Activated B cell treated with CpG ODN at 0.5 μM for 24 hours (primary cell): ENCODE measurements around the gene FBXL13. TPM values are rescaled to one million over a fixed set of nuclear protein-coding genes. Genes with fewer than 3 reads are reported as not detected.

ENCODE experiments used
- ATAC-seq: fragments of 200-7000 bp; cut with Tn5 transposase; one replicate; pipeline ENCODE4 v1.10.0; 2021; ENCODE audit warnings: low read depth, mild to moderate bottlenecking, moderate library complexity
- CTCF ChIA-PET: fragments of 350-600 bp; sonication (Branson Sonifier 250); formaldehyde crosslinking; loops from one replicate; lab custom pipeline; 2021; ENCODE audit warnings: antibody characterized with exemption; lab: Charles Lee
- POLR2A ChIA-PET: fragments of 350-600 bp; sonication (Branson Sonifier 250); formaldehyde crosslinking; loops from one replicate; lab custom pipeline; 2021; ENCODE audit warnings: antibody characterized with exemption; lab: Charles Lee
- DNase-seq: peaks from one replicate; pipeline ENCODE4 v3.0.0; 2022
- H3K27ac Mint-ChIP-seq: one replicate; pipeline ENCODE4 v1.8.0; 2020; ENCODE audit warnings: mixed read lengths
- H3K27me3 Mint-ChIP-seq: one replicate; pipeline ENCODE4 v1.8.0; 2021; ENCODE audit warnings: mixed read lengths
- H3K36me3 Mint-ChIP-seq: one replicate; pipeline ENCODE4 v1.8.0; 2021; ENCODE audit warnings: low read depth, mixed read lengths
- H3K4me1 Mint-ChIP-seq: one replicate; pipeline ENCODE4 v1.8.0; 2021; ENCODE audit warnings: mixed read lengths
- H3K4me3 Mint-ChIP-seq: one replicate; pipeline ENCODE4 v1.8.0; 2020; ENCODE audit warnings: mild to moderate bottlenecking, mixed read lengths
- H3K9me3 Mint-ChIP-seq: one replicate; pipeline ENCODE4 v1.8.0; 2020; ENCODE audit warnings: mixed read lengths
- CTCF ChIP-seq: fragments of 200-600 bp; IDR thresholded peaks from one replicate; pipeline ENCODE4 v1.8.0; 2022; ENCODE audit warnings: antibody characterized with exemption, mild to moderate bottlenecking
- intact Hi-C: fragments of 100-400 bp; cut with micrococcal nuclease; formaldehyde crosslinking; loops from one replicate; pipeline ENCODE4 v1.15.1; 2024
- total RNA-seq: library from RNA; stranded (reverse); gene quantifications from 2 replicates; pipeline ENCODE4 v1.2.3, GENCODE V29; 2022

The FBXL13 gene
- total RNA-seq, 1 donor from 2014 or later: 2.9 TPM

- Mint-ChIP-seq H3K36me3 (no peaks in the 10 kb centered on the region), H3K9me3 (no peaks in the 10 kb centered on the region), H3K27me3 (no peaks in the 10 kb centered on the region), H3K4me1 (no peaks in the 10 kb centered on the region), H3K27ac (no peak overlapping the region), H3K4me3 (no peak overlapping the region)
- ATAC-seq: no peak
- ChIA-PET CTCF (no interaction called here), POLR2A (no interaction called here)
- intact Hi-C loops: no loop called here
- TF ChIP-seq CTCF: no peak
- no peak for DNase-seq
Observed at GRCh38 chr7:102883098-102883860, 191.3 kb downstream of the FBXL13 start.

DNA sequence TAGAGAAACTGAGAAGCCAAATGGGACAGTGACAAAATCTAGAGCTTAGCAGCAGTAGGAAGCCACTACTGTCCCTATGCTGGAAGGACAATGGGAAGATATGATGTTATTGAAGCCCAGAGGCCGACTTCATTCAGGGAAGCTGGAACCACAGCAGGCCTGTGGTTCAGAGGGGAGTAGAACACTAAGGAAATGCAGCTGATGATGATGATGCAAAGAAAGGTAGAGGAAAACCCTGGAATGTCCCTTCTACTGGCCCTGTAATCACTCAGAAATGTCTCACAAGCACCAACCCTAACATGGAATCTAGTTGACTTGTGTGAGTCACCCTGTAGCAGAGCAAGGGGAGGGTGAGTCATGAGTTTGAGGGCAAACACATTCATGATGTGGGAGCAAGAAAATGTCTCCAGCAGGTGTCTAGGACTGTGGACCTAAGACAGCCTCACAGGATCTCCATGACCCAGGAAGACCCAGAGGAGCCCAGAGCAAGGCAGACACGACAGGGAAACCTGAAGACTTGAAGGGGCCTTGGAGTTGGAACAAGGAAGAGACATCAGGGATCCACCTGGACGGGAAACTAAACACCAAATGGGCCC lies 198.8 kb downstream of the FBXL13 start:
- TF ChIP-seq CTCF: no peak
- ATAC-seq (no peak), DNase-seq (no peak)
- Mint-ChIP-seq H3K4me1 (no peaks in the 10 kb centered on the region), H3K27ac (no peak overlapping the region), H3K9me3 (no peaks in the 10 kb centered on the region), H3K36me3 (no peaks in the 10 kb centered on the region), H3K27me3 (no peaks in the 10 kb centered on the region), H3K4me3 (no peak overlapping the region)
- intact Hi-C loops: no loop called here
- CTCF ChIA-PET: no interaction called here
- POLR2A ChIA-PET: no interaction called here

DNA sequence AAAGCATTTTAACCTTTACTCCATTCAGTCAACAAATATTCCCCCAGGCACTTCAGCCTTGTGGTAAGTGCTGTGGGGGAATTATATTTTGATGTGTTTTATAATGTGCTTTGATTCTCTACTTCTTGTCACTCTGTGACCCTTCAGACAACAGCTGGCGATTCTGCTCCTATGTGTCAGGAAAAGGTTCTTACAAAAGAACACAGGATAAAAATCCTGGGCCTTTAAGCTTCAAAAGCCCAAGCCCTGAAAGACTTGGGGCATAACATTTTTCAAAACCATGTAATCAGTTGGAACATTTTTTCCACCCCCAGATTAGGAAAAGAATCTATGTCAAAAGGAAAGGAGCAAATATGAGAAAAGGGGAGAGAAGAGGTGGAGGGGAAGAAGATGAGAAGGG lies 199.6 kb downstream of the FBXL13 start:
- intact Hi-C loops: no loop called here
- no peaks in the 10 kb centered on the region for H3K9me3 Mint-ChIP-seq
- H3K36me3 Mint-ChIP-seq: no peaks in the 10 kb centered on the region
- no peaks in the 10 kb centered on the region for H3K4me1 Mint-ChIP-seq
- H3K4me3 Mint-ChIP-seq: no peak overlapping the region
- DNase-seq (no peak), ATAC-seq (no peak)
- ChIA-PET POLR2A (no interaction called here), CTCF (no interaction called here)
- no peaks in the 10 kb centered on the region for H3K27me3 Mint-ChIP-seq
- no peak for TF ChIP-seq CTCF
- H3K27ac Mint-ChIP-seq: no peak overlapping the region

GRCh38 chr7:102874166-102874829 lies 200.3 kb downstream of the FBXL13 start:
- Mint-ChIP-seq H3K27ac (no peak overlapping the region), H3K4me1 (no peaks in the 10 kb centered on the region), H3K36me3 (no peaks in the 10 kb centered on the region), H3K27me3 (no peaks in the 10 kb centered on the region), H3K4me3 (no peak overlapping the region), H3K9me3 (no peaks in the 10 kb centered on the region)
- ATAC-seq: peak; percentile 34
- POLR2A ChIA-PET: no interaction called here
- no peak for DNase-seq
- CTCF ChIA-PET: no interaction called here
- TF ChIP-seq CTCF: no peak
- intact Hi-C loops: no loop called here

- no peaks in the 10 kb centered on the region for H3K27me3 Mint-ChIP-seq
Observed at GRCh38 chr7:102873470-102874165, 201.0 kb downstream of the FBXL13 start.

More at GRCh38 chr7:102873470-102874165, 201.0 kb downstream of the FBXL13 start:
- Mint-ChIP-seq H3K36me3 (no peaks in the 10 kb centered on the region), H3K4me3 (no peak overlapping the region), H3K9me3 (no peaks in the 10 kb centered on the region), H3K4me1 (no peaks in the 10 kb centered on the region), H3K27ac (no peak overlapping the region)
- no peak for TF ChIP-seq CTCF
- no peak for ATAC-seq
- no peak for DNase-seq
- intact Hi-C loops: no loop called here
- CTCF ChIA-PET: no interaction called here
- POLR2A ChIA-PET: no interaction called here
